Muscle of arm (tissue), 12 donors: Measurements from ENCODE around the gene UXS1. TPM values are rescaled to one million over a fixed set of nuclear protein-coding genes. Genes with fewer than 3 reads are reported as not detected.

Experiments used
- DNase-seq: peaks from one replicate; pipeline ENCODE4 v3.0.0-alpha.2; 2013
- polyA plus RNA-seq, 12 donors: library from polyadenylated mRNA; unstranded; fragments of 120-200 nt; gene quantifications; one replicate each; pipeline ENCODE4 v1.2.1, GENCODE V29; 2013; ENCODE audit not compliant: insufficient read length in 12 of 12

The UXS1 gene
- polyA plus RNA-seq, 12 donors = 33.1 to 596 (median 38.2) TPM

- no peak for DNase-seq
Observed at GRCh38 chr2:106054880-106055655, 139.0 kb downstream of the UXS1 start.

GRCh38 chr2:106054321-106054720, 139.8 kb downstream of the UXS1 start:
- no peak for DNase-seq

DNA sequence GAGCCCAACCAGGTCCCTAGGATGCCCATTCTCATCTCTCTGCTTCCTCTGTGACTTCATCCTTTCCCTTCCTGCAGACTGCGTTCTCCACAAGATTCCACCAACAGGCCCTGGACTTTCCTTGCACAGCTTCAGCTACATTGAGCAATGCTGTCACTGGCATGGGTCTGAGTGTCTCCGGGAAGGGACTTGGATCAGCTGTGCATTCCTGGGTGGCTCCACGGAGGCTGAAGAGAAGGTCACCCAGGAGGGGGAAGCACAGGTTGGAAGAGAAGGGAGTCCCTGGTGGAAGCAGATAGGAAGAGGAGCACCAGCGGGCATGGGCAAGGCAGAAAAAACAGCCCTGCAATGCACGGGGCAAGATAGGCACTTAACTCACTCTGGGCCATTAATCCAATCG, 140.5 kb downstream of the UXS1 start:
- no peak for DNase-seq

GRCh38 chr2:106053116-106053515, 141.0 kb downstream of the UXS1 start:
- no peak for DNase-seq

DNA sequence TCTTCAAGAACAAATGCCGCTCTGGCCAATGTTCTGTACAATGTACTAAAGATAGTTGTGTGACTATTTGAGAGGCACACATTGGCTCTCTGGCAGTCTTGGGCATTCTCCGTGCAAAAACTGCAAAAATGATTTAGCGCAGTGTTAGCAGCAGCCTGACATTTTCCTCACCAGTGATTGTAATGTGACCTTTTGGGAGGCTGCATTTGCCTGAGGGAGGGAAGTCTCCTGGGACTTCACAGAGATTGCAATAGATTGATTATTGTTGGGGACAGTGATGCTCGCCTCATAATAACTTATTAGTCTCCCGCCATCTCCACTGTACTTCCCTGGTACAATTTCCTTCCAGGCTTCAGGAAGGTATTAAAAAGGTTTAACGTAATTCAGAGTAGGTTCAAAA, 149.2 kb downstream of the UXS1 start:
- no peak for DNase-seq

- no peak for DNase-seq
Observed at GRCh38 chr2:106044021-106044420, 150.1 kb downstream of the UXS1 start.
